Esophagus squamous epithelium (tissue), 4 donors: ENCODE results near the gene CEACAM20.
"Not testable (repeated sequence)": the region's sequence is repeated elsewhere in the genome, so short reads cannot be mapped to it uniquely, and the experiment has no call there.

ENCODE experiments used
- POLR2A ChIP-seq, 4 donors: fragments of 450-650 bp; IDR thresholded peaks; one replicate each; pipeline ENCODE4 v1.6.1; 2017; ENCODE audit warnings: antibody characterized with exemption in 4 of 4, mild to moderate bottlenecking in 4 of 4, moderate library complexity in 3 of 4
- TF ChIP-seq, protein P1 (sequence below), 6 experiments: fragments of 450-650 bp in 4 of 6; fragments of 200-600 bp in 2 of 6; sonication (generic) in 2 of 6; IDR thresholded peaks; one replicate each; pipeline ENCODE4 v1.5.1; 2016 to 2019; ENCODE audit warnings: antibody characterized with exemption in 6 of 6, mild to moderate bottlenecking in 4 of 6, moderate library complexity in 4 of 6

DNA sequence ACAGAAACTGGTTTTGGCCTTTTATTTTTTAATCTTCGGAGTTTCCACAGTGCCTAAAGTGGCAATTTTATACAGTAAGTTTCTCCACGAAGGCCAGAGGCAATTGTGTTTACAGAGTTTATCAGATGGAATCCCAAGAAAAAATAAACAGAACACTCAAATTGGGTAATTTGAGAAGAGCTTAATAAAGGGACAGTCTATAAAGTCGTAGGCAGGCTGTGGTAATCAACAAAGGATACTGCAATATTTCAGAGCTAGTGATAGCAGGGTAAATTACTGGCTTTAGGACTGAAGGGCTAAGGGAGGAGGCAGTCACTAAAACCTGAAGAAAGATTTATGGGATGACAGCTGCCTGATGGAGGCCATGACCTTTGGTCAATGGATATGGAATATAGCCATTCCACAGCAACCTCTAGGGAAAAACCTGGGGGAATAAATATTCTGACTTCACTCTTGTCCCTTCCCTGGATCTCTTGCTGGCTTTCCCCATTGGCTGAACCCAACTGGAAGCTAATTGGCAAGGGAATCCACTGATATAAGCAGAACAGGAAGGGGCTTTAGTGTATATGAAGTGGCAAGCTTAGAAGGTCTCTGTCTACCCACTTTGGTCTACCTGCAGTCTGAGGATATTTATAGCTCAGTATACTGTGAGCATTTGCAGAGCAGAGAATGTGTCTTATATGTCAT lies 66.7 kb downstream of the CEACAM20 start:
- TF ChIP-seq POLR2A (IDR thresholded peaks at IDR 0.05): not testable (repeated sequence)
- TF ChIP-seq, protein P1, sequence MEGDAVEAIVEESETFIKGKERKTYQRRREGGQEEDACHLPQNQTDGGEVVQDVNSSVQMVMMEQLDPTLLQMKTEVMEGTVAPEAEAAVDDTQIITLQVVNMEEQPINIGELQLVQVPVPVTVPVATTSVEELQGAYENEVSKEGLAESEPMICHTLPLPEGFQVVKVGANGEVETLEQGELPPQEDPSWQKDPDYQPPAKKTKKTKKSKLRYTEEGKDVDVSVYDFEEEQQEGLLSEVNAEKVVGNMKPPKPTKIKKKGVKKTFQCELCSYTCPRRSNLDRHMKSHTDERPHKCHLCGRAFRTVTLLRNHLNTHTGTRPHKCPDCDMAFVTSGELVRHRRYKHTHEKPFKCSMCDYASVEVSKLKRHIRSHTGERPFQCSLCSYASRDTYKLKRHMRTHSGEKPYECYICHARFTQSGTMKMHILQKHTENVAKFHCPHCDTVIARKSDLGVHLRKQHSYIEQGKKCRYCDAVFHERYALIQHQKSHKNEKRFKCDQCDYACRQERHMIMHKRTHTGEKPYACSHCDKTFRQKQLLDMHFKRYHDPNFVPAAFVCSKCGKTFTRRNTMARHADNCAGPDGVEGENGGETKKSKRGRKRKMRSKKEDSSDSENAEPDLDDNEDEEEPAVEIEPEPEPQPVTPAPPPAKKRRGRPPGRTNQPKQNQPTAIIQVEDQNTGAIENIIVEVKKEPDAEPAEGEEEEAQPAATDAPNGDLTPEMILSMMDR (IDR thresholded peaks at IDR 0.05): not testable (repeated sequence)
